ENCODE data around the gene ZNRF4.

GRCh38 chr19:5448374-5448773, 6.8 kb upstream of the ZNRF4 start:
- TF ChIP-seq CTCF (IDR thresholded peaks at IDR 0.05) (no peak), POLR2AphosphoS5 (IDR thresholded peaks at IDR 0.05) (no peak), EP300 (IDR thresholded peaks at IDR 0.05) (no peak), POLR2A (IDR thresholded peaks at IDR 0.05) (no peak)

Data from sigmoid colon (tissue), 4 donors.